ENCODE measurements around the gene ULBP1.

DNA sequence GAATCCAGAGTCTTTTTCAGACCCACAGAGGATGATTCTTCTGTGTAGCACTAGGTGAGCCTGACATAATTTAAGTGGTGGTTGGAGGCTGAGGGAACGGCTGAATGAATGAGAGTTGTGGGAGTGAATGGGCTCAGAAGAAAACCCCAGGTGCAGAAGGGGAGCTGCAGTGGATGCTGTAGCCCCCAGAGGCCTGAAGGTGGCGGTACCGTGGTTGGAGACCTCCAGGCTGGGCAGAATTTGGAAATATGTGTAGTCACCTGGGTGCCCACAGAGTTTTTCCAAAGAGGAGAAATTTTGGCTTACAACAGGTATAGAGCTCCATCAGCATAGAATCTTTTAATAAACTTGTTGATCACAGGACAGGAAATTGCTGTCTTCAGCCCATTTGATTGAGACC, 34.3 kb upstream of the ULBP1 start:
- TF ChIP-seq, protein P1, sequence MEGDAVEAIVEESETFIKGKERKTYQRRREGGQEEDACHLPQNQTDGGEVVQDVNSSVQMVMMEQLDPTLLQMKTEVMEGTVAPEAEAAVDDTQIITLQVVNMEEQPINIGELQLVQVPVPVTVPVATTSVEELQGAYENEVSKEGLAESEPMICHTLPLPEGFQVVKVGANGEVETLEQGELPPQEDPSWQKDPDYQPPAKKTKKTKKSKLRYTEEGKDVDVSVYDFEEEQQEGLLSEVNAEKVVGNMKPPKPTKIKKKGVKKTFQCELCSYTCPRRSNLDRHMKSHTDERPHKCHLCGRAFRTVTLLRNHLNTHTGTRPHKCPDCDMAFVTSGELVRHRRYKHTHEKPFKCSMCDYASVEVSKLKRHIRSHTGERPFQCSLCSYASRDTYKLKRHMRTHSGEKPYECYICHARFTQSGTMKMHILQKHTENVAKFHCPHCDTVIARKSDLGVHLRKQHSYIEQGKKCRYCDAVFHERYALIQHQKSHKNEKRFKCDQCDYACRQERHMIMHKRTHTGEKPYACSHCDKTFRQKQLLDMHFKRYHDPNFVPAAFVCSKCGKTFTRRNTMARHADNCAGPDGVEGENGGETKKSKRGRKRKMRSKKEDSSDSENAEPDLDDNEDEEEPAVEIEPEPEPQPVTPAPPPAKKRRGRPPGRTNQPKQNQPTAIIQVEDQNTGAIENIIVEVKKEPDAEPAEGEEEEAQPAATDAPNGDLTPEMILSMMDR (IDR thresholded peaks at IDR 0.05) = peak in 1 of 6 experiments; percentile 15
- TF ChIP-seq POLR2A (IDR thresholded peaks at IDR 0.05) = no peak
